Lung (tissue), 12 donors: Measurements from ENCODE around the gene MT1X. TPM values are rescaled to one million over a fixed set of nuclear protein-coding genes. Genes with fewer than 3 reads are reported as not detected.

Experiments
- ATAC-seq: fragments of 200-7000 bp; cut with Tn5 transposase; one replicate; pipeline ENCODE4 v1.9.1; 2020; ENCODE audit warnings: moderate number of reproducible peaks; ENCODE audit not compliant: insufficient read depth, low FRiP score
- DNase-seq, 3 donors: peaks; one replicate each; pipeline ENCODE4 v3.0.0-alpha.2; 2013 to 2017
- H3K27ac ChIP-seq, 2 donors: one replicate each; pipeline ENCODE4 v1.5.1; 2013; ENCODE audit warnings: mild to moderate bottlenecking in 2 of 2, moderate library complexity in 2 of 2, control low read depth in 1 of 2, inconsistent platforms in 1 of 2, low read depth in 1 of 2, low read length in 1 of 2
- H3K27me3 ChIP-seq, 3 donors: one replicate each; pipeline ENCODE4 v1.5.1; 2013; ENCODE audit warnings: low read length in 2 of 3; ENCODE audit not compliant: control insufficient read depth in 3 of 3, insufficient read depth in 3 of 3
- H3K36me3 ChIP-seq, 4 donors: one replicate each; pipeline ENCODE4 v1.5.1; 2013; ENCODE audit warnings: low read length in 4 of 4, mild to moderate bottlenecking in 1 of 4, moderate library complexity in 1 of 4; ENCODE audit not compliant: control insufficient read depth in 4 of 4, insufficient read depth in 4 of 4
- H3K4me1 ChIP-seq, 5 donors: one replicate each; pipeline ENCODE4 v1.5.1; 2013; ENCODE audit warnings: low read length in 5 of 5, mild to moderate bottlenecking in 2 of 5, moderate library complexity in 1 of 5; ENCODE audit not compliant: control insufficient read depth in 5 of 5, insufficient read depth in 5 of 5
- H3K4me3 ChIP-seq: one replicate; pipeline ENCODE4 v1.5.1; 2013; ENCODE audit warnings: mild to moderate bottlenecking, control low read depth, moderate library complexity
- H3K9ac ChIP-seq, 2 donors: one replicate each; pipeline ENCODE4 v1.5.1; 2013; ENCODE audit warnings: low read length in 2 of 2, control low read depth in 1 of 2; ENCODE audit not compliant: insufficient read depth in 1 of 2
- H3K9me3 ChIP-seq, 4 donors: one replicate each; pipeline ENCODE4 v1.5.1; 2013; ENCODE audit warnings: low read length in 3 of 4, mild to moderate bottlenecking in 1 of 4, moderate library complexity in 1 of 4; ENCODE audit not compliant: control insufficient read depth in 4 of 4, insufficient read depth in 3 of 4
- CTCF ChIP-seq: IDR thresholded peaks from 2 replicates; pipeline ENCODE4 v1.5.1; 2012; ENCODE audit warnings: mild to moderate bottlenecking; ENCODE audit errors: control extremely low read depth, extremely low read depth
- WGBS, 2 donors: extraction: QIAGEN DNeasy Blood & Tissue Kit; methylation state at CpG; one replicate each; pipeline ENCODE4 v1.1.7; 2013; 5-methylcytosine and 5-hydroxymethylcytosine counted together
- polyA plus RNA-seq, 2 donors: library from polyadenylated mRNA; stranded (reverse); fragments of 200-250 nt; gene quantifications; one replicate each; pipeline ENCODE4 v1.2.1, GENCODE V29; 2013
- total RNA-seq, 2 donors: library from RNA; depleted of rRNA in 1 of 2; stranded (reverse); fragments of >200 nt in 1 of 2; gene quantifications; one replicate each; pipeline ENCODE4 v1.2.1, GENCODE V29; 2014 to 2021
- donor health status: control.
- donor health status: control.
- donor health status: Bipolar disorder and iron deficiency.
- donor health status: healthy.
- donor health status: DM: yes; HTN: yes; CAD: no.

MT1X gene
- total and polyA plus RNA-seq, 4 donors = 39.3 to 989 (median 306) TPM

GRCh38 chr16:56645838-56646237, 36.4 kb upstream of the MT1X start:
- peaks cover 0 to 85% (median 83%) of the 10 kb centered on the region in 3 donors for H3K27me3 ChIP-seq
- no peak for TF ChIP-seq CTCF

GRCh38 chr16:56647641-56648431, 34.4 kb upstream of the MT1X start:
- ATAC-seq = no peak
- no peak overlapping the region for H3K9ac ChIP-seq
- DNase-seq = no peak

More at GRCh38 chr16:56645838-56646237, 36.4 kb upstream of the MT1X start:
- Histone ChIP-seq H3K9me3 (no peaks in the 10 kb centered on the region), H3K9ac (no peak overlapping the region), H3K27ac (no peak overlapping the region), H3K4me3 (no peak overlapping the region), H3K36me3 (no peaks in the 10 kb centered on the region), H3K4me1 (peaks cover 0 to 6% (median 0%) of the 10 kb centered on the region in 5 donors)
- 0% methylated on average over 1 of the region's 1 CpG for WGBS, 2 donors
- DNase-seq = no peak
- no peak for ATAC-seq

DNA sequence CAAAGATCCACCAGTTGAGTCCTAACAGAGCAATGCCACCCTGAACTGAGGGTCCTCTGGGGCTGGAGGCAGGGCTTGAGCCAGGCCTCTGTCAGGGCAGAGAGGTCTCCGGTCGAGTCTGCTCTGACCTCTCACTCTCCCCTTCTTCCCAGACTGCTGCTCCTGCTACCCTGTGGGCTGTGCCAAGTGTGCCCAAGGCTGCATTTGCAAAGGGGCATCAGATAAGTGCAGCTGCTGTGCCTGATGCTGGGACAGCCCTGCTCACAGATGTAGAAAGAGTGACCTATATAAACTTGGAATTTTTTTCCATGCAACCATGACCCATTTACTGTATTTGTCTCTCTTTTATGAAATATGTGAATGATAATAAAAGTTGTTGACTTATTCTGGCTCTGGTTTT, 33.0 kb upstream of the MT1X start:
- Histone ChIP-seq H3K27ac (no peak overlapping the region), H3K4me3 (no peak overlapping the region), H3K27me3 (peaks cover 0 to 61% (median 57%) of the 10 kb centered on the region in 3 donors), H3K9ac (no peak overlapping the region), H3K9me3 (no peaks in the 10 kb centered on the region), H3K4me1 (no peaks in the 10 kb centered on the region), H3K36me3 (no peaks in the 10 kb centered on the region)
- no peak for TF ChIP-seq CTCF
- WGBS, 2 donors = 96 to 100% methylated on average over 1 to 2 of the region's 2 CpGs
- ATAC-seq (no peak), DNase-seq (no peak)

More at GRCh38 chr16:56647641-56648431, 34.4 kb upstream of the MT1X start:
- no peak for TF ChIP-seq CTCF
- Histone ChIP-seq H3K4me3 (no peak overlapping the region), H3K36me3 (no peaks in the 10 kb centered on the region), H3K4me1 (peaks cover 0 to 6% (median 0%) of the 10 kb centered on the region in 5 donors), H3K27me3 (peaks cover 0 to 75% (median 70%) of the 10 kb centered on the region in 3 donors), H3K9me3 (no peaks in the 10 kb centered on the region), H3K27ac (no peak overlapping the region)
- 36 to 47% methylated on average over 30 to 33 of the region's 33 CpGs for WGBS, 2 donors
